ENCODE measurements around the gene SYNE2. TPM values are rescaled to one million over a fixed set of nuclear protein-coding genes. Genes with fewer than 3 reads are reported as not detected.

The SYNE2 gene
- total and polyA plus RNA-seq, 9 donors: 65.1 to 262 (median 180) TPM

GRCh38 chr14:64233531-64234190, 380.9 kb downstream of the SYNE2 start:
- H3K27me3 ChIP-seq: no peaks in the 10 kb centered on the region
- H3K27ac ChIP-seq: no peak overlapping the region
- H3K9me3 ChIP-seq: no peaks in the 10 kb centered on the region
- H3K4me3 ChIP-seq: no peak overlapping the region
- TF ChIP-seq, protein P1, sequence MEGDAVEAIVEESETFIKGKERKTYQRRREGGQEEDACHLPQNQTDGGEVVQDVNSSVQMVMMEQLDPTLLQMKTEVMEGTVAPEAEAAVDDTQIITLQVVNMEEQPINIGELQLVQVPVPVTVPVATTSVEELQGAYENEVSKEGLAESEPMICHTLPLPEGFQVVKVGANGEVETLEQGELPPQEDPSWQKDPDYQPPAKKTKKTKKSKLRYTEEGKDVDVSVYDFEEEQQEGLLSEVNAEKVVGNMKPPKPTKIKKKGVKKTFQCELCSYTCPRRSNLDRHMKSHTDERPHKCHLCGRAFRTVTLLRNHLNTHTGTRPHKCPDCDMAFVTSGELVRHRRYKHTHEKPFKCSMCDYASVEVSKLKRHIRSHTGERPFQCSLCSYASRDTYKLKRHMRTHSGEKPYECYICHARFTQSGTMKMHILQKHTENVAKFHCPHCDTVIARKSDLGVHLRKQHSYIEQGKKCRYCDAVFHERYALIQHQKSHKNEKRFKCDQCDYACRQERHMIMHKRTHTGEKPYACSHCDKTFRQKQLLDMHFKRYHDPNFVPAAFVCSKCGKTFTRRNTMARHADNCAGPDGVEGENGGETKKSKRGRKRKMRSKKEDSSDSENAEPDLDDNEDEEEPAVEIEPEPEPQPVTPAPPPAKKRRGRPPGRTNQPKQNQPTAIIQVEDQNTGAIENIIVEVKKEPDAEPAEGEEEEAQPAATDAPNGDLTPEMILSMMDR (IDR thresholded peaks at IDR 0.05): no peak
- TF ChIP-seq EP300 (IDR thresholded peaks at IDR 0.05) (no peak), POLR2A (IDR thresholded peaks at IDR 0.05) (no peak)
- peaks cover 5% of the 10 kb centered on the region for H3K4me1 ChIP-seq (ENCODE audit: insufficient read depth)
- intact Hi-C loops (cut with DNase I): no loop called here
- no peaks in the 10 kb centered on the region for H3K36me3 ChIP-seq
- WGBS, 3 donors: 92 to 96% (median 95%) methylated on average over 4 of the region's 4 CpGs
- DNase-seq: no peak

GRCh38 chr14:64234877-64235651, 382.3 kb downstream of the SYNE2 start:
- no peaks in the 10 kb centered on the region for H3K36me3 ChIP-seq
- intact Hi-C loops (cut with DNase I): no loop called here
- H3K4me1 ChIP-seq (ENCODE audit: insufficient read depth): peaks cover 5% of the 10 kb centered on the region
- 33 to 40% (median 37%) methylated on average over 24 of the region's 24 CpGs for WGBS, 3 donors
- H3K27me3 ChIP-seq: no peaks in the 10 kb centered on the region
- no peaks in the 10 kb centered on the region for H3K9me3 ChIP-seq
- TF ChIP-seq POLR2A (IDR thresholded peaks at IDR 0.05): no peak
- TF ChIP-seq, protein P1 (IDR thresholded peaks at IDR 0.05): no peak
- no peak for TF ChIP-seq EP300 (IDR thresholded peaks at IDR 0.05)
- DNase-seq: peak; percentile 58 to 69 (median 67)
- H3K27ac ChIP-seq: no peak overlapping the region
- no peak overlapping the region for H3K4me3 ChIP-seq

DNA sequence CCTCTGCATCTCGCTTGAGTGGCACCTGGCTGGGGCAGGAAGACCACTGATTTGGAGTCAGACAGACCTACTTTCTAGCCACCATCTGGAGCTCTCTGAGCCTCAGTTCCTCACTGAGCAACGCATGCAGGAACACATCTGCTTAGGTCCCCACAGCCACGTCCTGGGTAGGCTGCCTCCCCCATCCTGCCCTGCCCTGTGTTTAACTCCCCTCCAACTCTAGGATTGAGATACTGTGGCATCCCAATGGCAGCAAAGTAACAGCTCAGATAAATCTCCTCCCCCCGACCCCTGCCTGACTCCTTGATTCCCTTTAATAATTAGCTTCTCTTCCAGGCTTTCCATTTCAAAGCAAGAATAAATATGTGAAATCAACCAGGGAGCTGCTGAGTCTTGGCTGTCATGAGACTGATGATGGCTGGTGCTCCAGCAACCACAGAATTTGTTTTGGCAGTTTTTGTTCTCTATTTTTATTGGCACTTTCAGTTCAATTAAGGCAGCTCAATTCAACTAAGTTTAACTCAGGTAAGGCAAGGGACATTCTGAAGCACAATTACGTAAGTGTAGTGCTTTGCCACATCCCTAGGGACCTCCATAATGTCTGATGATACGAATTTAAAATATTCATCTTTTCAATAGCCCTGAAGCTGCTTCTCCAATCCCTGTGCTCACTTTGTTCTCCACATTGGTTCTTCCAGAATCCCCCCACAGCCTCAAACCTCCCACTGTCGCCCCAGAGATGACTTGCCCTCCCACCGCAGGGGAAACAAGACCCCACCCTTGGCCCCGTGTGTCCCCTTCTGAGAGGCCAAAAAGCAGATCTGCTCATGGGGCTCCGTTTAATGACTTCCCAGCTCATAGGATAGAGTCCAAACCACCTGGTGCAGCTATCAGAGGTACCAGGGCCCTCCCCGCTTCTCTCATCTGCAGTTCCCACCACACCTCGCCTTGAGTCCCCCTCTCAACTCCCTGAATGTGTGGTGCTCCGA, 383.1 kb downstream of the SYNE2 start:
- H3K9me3 ChIP-seq: no peaks in the 10 kb centered on the region
- WGBS, 3 donors: 71 to 73% (median 72%) methylated on average over 13 of the region's 13 CpGs
- TF ChIP-seq, protein P1 (IDR thresholded peaks at IDR 0.05): no peak
- TF ChIP-seq POLR2A (IDR thresholded peaks at IDR 0.05): no peak
- TF ChIP-seq EP300 (IDR thresholded peaks at IDR 0.05): no peak
- no peaks in the 10 kb centered on the region for H3K36me3 ChIP-seq
- no peak overlapping the region for H3K27ac ChIP-seq
- H3K4me1 ChIP-seq (ENCODE audit: insufficient read depth): peaks cover 5% of the 10 kb centered on the region
- no peak overlapping the region for H3K4me3 ChIP-seq
- intact Hi-C loops (cut with DNase I): no loop called here
- DNase-seq: no peak
- no peaks in the 10 kb centered on the region for H3K27me3 ChIP-seq

DNA sequence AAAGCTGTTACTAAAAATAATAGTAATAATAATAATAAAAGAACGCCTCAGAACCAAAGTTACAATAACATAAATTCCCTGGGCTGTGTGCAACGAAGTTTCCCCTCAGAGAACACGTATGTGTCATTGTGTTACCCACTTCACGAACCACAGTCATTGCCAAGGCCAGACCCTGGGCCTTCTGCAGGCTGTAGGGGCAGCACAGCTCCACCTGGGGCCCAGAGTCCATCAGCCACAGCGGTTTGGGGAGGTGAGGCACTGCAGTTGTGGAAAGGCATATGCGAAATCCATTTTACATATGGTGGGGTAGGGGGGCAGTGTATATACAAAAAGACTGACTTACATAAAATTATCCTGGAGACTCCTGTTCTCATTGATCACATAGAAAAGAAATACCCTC, 385.2 kb downstream of the SYNE2 start:
- no peak for DNase-seq
- intact Hi-C loops (cut with DNase I): no loop called here
- 93 to 94% (median 94%) methylated on average over 6 of the region's 6 CpGs for WGBS, 3 donors
- H3K27ac ChIP-seq: no peak overlapping the region
- H3K9me3 ChIP-seq: no peaks in the 10 kb centered on the region
- H3K27me3 ChIP-seq: no peaks in the 10 kb centered on the region
- TF ChIP-seq, protein P1 (IDR thresholded peaks at IDR 0.05): no peak
- TF ChIP-seq POLR2A (IDR thresholded peaks at IDR 0.05) (no peak), EP300 (IDR thresholded peaks at IDR 0.05) (no peak)
- peaks cover 5% of the 10 kb centered on the region for H3K4me1 ChIP-seq (ENCODE audit: insufficient read depth)
- no peaks in the 10 kb centered on the region for H3K36me3 ChIP-seq
- no peak overlapping the region for H3K4me3 ChIP-seq
